ENCODE measurements around the gene ARHGEF4. TPM values are rescaled to one million over a fixed set of nuclear protein-coding genes. Genes with fewer than 3 reads are reported as not detected.

Gene ARHGEF4
- total and polyA plus RNA-seq, 10 of the 15 experiments (the other 5 are each of a cell fraction or from before 2014, with no cell fraction given), result 0.02 to 0.24 (median 0.16) TPM; not detected in 6

- H3K9ac ChIP-seq (ENCODE audit: control insufficient read depth, insufficient read depth, low read length), result no peak overlapping the region
- no peaks in the 10 kb centered on the region for H3K36me3 ChIP-seq (ENCODE audit: control insufficient read depth in 2 of 2, insufficient read depth in 2 of 2, low read length in 1 of 2)
- CTCF ChIA-PET, result interaction anchor here (0.6 kb wide), 1 partner anchor 13 kb away, joined by 4 read pairs; no protein-coding TSS in a partner anchor
- H2AFZ ChIP-seq (ENCODE audit: control insufficient read depth, low read depth, low read length), result no peak overlapping the region
- no peak for TF ChIP-seq ATF2 (IDR thresholded peaks at IDR 0.05; ENCODE audit: low read length)
- FAIRE-seq (no peak), ATAC-seq (no peak), DNase-seq (ENCODE audit: low read depth, low spot score) (no peak)
- no peak overlapping the region for H3K4me2 ChIP-seq (ENCODE audit: control insufficient read depth, insufficient read depth)
- 48% methylated on average over 18 of the region's 18 CpGs for WGBS (ENCODE audit: insufficient coverage, insufficient replicate concordance, low lambda C conversion rate, missing lambda C conversion rate)
- in situ Hi-C loops (cut with MboI) (no loop called here), intact Hi-C loops (cut with micrococcal nuclease; ENCODE audit: unreplicated experiment) (no loop called here)
- H3K27me3 ChIP-seq (replicated peaks in 1 of 2; ENCODE audit: control insufficient read depth in 2 of 2, insufficient read depth in 2 of 2, low read length in 1 of 2), result no peaks in the 10 kb centered on the region; a peak in 3 of 4 replicates
- no peaks in the 10 kb centered on the region; the same call in 2 of the 3 replicates for H3K9me3 ChIP-seq (replicated peaks; ENCODE audit: control insufficient read depth, insufficient read depth, low read length)
- H3K4me3 ChIP-seq, result no peak overlapping the region
- BruUV-seq (replicated peaks), result no TSS peak
- no peak overlapping the region for H3K27ac ChIP-seq (ENCODE audit: control insufficient read depth, insufficient read depth)
- no peaks in the 10 kb centered on the region for H4K20me1 ChIP-seq (ENCODE audit: control insufficient read depth, insufficient read depth)
- SMC1A ChIA-PET (ENCODE audit: uncharacterized antibody, unreplicated experiment), result no interaction called here
- RAD21 ChIA-PET (ENCODE audit: unreplicated experiment), result no interaction called here
- no peaks in the 10 kb centered on the region for H3K79me2 ChIP-seq (ENCODE audit: control insufficient read depth, insufficient read depth, low read length)
- POLR2A ChIA-PET, result no interaction called here
- no peaks in the 10 kb centered on the region for H3K4me1 ChIP-seq (ENCODE audit: control insufficient read depth, insufficient read depth, low read length)
Observed at GRCh38 chr2:130892793-130893785, 56.4 kb downstream of the ARHGEF4 start.

GRCh38 chr2:130894326-130894942 is 57.7 kb downstream of the ARHGEF4 start:
- Histone ChIP-seq H3K36me3 (ENCODE audit: control insufficient read depth in 2 of 2, insufficient read depth in 2 of 2, low read length in 1 of 2) (no peaks in the 10 kb centered on the region), H2AFZ (ENCODE audit: control insufficient read depth, low read depth, low read length) (no peak overlapping the region), H3K27ac (ENCODE audit: control insufficient read depth, insufficient read depth) (no peak overlapping the region), H4K20me1 (ENCODE audit: control insufficient read depth, insufficient read depth) (no peaks in the 10 kb centered on the region), H3K79me2 (ENCODE audit: control insufficient read depth, insufficient read depth, low read length) (no peaks in the 10 kb centered on the region), H3K9ac (ENCODE audit: control insufficient read depth, insufficient read depth, low read length) (no peak overlapping the region), H3K9me3 (replicated peaks; ENCODE audit: control insufficient read depth, insufficient read depth, low read length) (no peaks in the 10 kb centered on the region; the same call in 2 of the 3 replicates), H3K4me3 (no peak overlapping the region), H3K27me3 (replicated peaks in 1 of 2; ENCODE audit: control insufficient read depth in 2 of 2, insufficient read depth in 2 of 2, low read length in 1 of 2) (peaks cover 0 to 1% of the 10 kb centered on the region in 2 experiments), H3K4me1 (ENCODE audit: control insufficient read depth, insufficient read depth, low read length) (no peaks in the 10 kb centered on the region), H3K4me2 (ENCODE audit: control insufficient read depth, insufficient read depth) (no peak overlapping the region)
- FAIRE-seq (no peak), DNase-seq (ENCODE audit: low read depth, low spot score) (no peak), ATAC-seq (no peak)
- ChIA-PET RAD21 (ENCODE audit: unreplicated experiment) (no interaction called here), CTCF (no interaction called here), POLR2A (no interaction called here), SMC1A (ENCODE audit: uncharacterized antibody, unreplicated experiment) (no interaction called here)
- no TSS peak for BruUV-seq (replicated peaks)
- TF ChIP-seq MYC (IDR thresholded peaks at IDR 0.05; ENCODE audit: insufficient read depth, insufficient read length, insufficient replicate concordance, low read length, severe bottlenecking) (no peak), PKNOX1 (IDR thresholded peaks at IDR 0.05) (no peak), BCLAF1 (IDR thresholded peaks at IDR 0.05) (no peak)
- intact Hi-C loops (cut with micrococcal nuclease; ENCODE audit: unreplicated experiment) (no loop called here), in situ Hi-C loops (cut with MboI) (no loop called here)
- 16% methylated on average over 7 of the region's 7 CpGs for WGBS (ENCODE audit: insufficient coverage, insufficient replicate concordance, low lambda C conversion rate, missing lambda C conversion rate)
